Measurements from ENCODE around the gene RUVBL1.
A peak's percentile ranks its signal among the peaks of the same experiment; 100 is the strongest.

Gene RUVBL1

GRCh38 chr3:128131897-128132646 lies 8.5 kb upstream of the RUVBL1 start:
- DNase-seq = no peak

GRCh38 chr3:128128251-128128650 lies 4.6 kb upstream of the RUVBL1 start:
- no peak for DNase-seq

- DNase-seq = no peak
These were observed 3.6 kb upstream of the RUVBL1 start for GRCh38 chr3:128127236-128127635.

DNA sequence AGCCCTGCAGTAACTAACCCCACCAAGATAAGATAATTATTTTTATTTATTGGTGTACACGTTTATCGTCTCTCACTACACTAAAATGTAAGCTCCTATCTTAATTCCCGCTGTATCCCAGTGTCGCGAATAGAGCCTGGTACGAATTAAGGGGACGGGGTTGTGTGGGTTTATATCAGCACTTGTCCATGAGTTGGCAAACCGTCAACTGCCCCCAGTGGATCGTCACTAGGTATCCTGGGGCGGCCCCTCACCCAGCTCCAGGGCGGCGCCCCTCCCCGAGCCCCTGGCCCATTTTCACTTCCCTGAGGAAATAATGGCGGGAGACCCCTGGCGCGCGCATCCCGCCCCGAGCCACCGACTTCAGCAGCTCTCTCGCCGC lies 465 bp downstream of the RUVBL1 start:
- no peak for DNase-seq

DNA sequence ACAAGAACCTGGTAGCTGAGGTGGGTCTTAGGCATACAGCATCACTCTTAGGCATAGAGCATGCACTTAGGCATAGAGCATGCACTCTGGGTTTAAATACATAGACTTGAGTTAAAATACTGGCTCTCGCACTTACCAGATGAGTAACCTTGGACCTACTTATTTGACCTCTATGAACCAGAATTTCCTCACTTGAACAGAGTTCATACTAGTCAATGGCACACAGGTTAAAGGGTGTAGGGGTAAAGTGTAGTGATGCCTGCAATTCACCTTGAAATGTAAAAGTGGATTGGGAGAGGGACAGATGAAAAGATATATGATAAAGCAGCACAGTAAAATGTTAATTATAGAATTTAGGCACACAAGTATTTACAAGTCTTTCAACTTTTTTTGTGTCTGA lies 1.6 kb downstream of the RUVBL1 start:
- DNase-seq = no peak

GRCh38 chr3:128113817-128114794 lies 9.5 kb downstream of the RUVBL1 start:
- DNase-seq = no peak

DNA sequence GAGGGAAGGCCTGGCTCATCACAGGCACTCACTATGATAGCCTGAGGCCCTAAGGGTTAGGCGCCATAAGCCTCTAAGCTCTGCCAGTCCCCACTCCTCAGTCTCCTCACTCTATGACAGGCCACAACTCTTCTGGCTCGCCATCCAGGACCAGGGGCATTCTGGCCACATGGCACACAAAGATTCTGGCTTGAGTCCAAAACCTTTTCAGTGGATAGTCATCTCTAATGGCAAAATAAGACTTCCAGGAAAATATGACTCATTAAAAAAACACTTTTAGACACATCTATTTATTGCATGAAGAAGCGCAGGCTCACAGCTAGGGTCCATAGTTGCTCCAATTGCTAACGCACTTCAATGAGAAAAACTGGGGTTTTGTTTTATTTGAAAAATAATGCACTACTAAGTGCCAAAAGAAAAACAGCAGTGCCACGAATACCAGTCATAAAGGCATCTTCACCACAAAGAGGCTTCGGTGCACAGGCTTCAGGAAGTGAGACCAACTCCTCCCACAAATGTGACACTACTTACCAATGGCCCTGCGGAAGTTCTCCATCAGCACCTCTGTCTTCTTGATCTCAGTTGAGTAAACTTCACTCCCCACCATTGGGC lies 11.1 kb downstream of the RUVBL1 start:
- DNase-seq = peak; percentile 9

- no peak for DNase-seq
These were observed 12.5 kb downstream of the RUVBL1 start for GRCh38 chr3:128111147-128111546.

- DNase-seq = no peak
These were observed 15.8 kb downstream of the RUVBL1 start for GRCh38 chr3:128107834-128108233.

DNA sequence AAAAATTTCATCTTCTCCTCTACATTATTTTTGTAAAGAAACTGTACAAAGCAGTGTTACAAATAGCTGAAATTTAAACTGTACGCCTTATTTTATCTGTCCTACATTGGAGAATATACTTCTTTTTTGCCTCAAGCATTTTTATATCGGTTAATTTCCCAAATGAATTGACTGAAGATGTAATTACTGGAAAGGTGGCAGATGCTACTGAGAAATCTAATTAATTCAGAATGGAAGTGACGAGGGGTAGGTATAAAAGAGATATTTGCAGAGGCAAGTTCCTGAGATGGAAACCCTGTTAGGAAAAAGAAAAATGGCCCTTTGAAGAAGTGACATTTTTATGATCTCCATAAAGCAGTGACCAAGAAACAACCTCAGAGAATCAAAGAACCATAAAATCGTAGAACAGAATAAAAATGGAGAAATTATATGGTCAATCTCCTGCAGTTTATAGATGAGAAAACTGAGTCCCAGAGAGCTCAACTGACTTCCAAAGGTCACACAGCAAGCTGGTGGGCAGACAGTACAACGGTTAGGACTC lies 20.4 kb downstream of the RUVBL1 start:
- DNase-seq = no peak

- DNase-seq = no peak
These were observed 23.0 kb downstream of the RUVBL1 start for GRCh38 chr3:128100638-128101037.

DNA sequence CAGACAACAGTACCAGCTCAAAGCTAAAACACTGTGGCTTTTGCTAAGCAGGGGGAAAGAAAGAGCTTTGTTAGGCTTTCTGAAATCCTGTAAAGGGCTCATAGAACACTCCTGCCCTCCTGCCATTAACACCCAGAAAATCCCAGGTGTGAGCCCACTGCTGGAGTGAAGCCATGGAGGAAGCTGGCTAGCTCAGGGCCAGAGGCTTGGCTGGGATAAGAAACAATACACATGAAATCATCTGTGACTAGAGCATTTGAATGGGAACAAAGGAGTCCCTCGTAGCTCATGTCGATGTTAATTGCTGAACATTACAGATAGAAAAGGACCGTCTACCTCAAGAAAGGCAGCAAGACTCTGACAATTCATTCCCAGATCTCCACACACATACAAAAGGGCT lies 23.5 kb downstream of the RUVBL1 start:
- no peak for DNase-seq

- no peak for DNase-seq
These were observed 25.4 kb downstream of the RUVBL1 start for GRCh38 chr3:128098234-128098633.

DNA sequence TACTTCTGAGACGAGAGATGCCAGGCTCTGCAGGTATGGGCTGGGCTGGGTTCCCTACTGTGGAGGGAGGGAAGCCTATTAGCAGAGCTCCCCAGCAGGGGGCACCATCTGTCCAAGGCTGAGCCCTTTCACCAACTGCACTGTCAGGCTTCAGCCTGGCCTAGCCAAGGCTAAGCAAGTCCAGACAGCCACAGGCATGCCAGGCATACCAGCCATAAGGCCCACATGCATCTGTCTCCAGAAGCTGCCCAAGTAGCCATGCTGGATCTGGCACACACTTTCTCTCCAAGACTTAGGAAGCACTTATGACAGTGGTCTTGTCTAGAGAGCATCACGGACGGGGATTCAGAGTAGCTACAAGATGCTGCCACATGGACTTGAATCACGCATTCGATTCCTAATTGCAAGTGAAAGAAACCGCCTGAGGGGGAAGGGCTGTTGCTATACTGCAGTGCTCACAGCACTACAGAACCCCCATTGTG lies 28.3 kb downstream of the RUVBL1 start:
- peak; percentile 74 for DNase-seq

GRCh38 chr3:128094295-128095151 lies 29.1 kb downstream of the RUVBL1 start:
- no peak for DNase-seq

GRCh38 chr3:128091586-128091985 lies 32.0 kb downstream of the RUVBL1 start:
- no peak for DNase-seq

DNA sequence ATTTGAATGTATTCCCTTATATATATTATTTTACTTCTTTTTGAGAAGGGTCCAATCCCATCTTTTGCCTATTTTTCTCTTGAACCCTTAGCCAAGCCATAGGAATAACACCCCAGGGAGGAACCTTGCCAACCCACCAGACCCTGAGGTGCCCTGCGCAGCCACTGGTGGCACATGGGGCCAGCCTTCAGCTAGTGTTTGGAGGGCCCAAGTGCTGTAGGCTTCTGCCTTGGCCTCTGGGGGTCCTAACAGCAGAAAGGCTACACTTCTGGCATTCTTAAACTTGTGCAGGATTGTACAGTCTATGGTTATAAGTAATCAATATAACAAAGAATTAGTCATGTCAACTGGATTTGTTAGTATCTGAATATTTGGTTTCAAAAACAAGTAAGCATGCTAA lies 34.5 kb downstream of the RUVBL1 start:
- no peak for DNase-seq

DNA sequence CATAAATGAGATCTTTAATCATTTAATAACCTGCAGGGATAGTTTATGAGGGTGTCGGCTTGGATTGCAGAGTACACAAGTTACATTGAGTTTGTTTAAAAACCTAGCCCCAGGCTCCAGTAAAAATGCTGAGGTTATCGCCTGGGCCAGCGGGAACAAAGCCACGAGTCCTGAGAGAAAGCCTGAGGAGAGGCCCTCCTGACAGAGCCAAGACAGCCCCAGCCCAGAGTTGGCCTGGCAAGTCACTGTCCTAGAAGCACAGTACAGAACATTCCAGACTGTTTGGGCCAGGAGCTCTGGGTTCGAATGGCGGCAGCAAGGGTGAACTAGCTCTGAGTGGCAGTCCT lies 39.0 kb downstream of the RUVBL1 start:
- no peak for DNase-seq

GRCh38 chr3:128083980-128084674 lies 39.5 kb downstream of the RUVBL1 start:
- no peak for DNase-seq

- no peak for DNase-seq
These were observed 40.2 kb downstream of the RUVBL1 start for GRCh38 chr3:128083396-128083795.

GRCh38 chr3:128082546-128082945 lies 41.1 kb downstream of the RUVBL1 start:
- DNase-seq = no peak

DNA sequence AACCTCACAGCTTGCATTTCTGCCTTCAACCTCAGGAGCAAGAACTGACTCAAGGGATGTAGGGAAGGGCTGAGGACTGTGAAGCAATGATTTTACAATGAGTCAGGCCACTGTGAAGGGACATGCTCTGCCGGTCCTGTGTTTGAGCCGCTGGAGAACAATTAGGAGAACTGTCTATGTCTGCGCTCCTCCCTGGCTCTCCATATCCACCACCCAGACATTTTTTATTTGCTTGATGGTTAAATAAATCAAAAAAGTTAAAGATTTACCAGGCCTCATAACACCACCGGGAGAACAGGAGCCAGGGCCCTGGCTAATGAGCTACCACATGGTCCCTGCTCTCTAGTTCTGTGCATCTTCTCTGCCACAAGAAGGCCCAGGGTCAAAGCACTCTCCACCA lies 41.8 kb downstream of the RUVBL1 start:
- no peak for DNase-seq

Data from effector CD4-positive, alpha-beta T cell (primary cell).